ENCODE results near the gene FSHR.

The FSHR gene

GRCh38 chr2:49032936-49033335 is 121.4 kb downstream of the FSHR start:
- no peak for DNase-seq (ENCODE audit: low read depth)

DNA sequence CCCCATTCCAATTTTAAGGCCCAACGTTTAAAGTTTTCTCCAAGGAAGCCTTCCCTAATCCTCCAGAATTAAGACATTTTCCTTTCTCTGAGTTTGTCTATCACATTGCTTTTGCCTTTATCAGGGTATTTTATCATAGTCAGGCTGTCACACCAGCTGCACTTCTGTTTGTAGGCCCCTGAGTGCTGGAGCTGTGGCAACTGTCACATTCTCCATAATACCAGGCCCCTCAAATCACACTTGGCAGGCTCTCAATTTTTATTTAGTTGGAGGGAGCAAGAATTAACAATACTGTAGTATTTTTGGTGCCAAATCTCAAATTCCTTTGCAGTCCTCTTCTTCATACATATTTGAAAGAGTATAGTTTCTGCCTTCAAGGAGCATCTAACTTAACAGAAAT is 122.2 kb downstream of the FSHR start:
- no peak for DNase-seq (ENCODE audit: low read depth)

- no peak for DNase-seq (ENCODE audit: low read depth)
Measured at GRCh38 chr2:49029406-49029805, 124.9 kb downstream of the FSHR start.

GRCh38 chr2:49028101-49028500 is 126.2 kb downstream of the FSHR start:
- DNase-seq (ENCODE audit: low read depth) = no peak

DNA sequence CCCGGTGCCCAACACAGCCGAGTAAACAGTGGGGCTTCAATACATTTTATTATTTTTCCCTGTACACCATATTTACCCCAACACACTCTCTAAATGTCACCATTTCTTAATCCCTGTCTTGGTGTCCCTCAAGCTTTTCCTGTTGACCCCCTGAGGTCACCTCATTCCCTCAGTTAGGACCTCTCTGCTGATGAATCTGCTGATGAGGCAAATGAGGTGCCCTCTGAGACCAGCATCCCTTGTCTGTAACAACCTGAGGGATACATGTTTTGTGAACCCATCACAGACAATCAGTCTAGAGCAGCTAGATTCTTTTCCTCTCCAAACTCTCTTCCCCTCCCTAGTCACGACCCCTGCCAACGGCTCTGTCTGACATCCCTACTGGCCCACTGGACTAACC is 127.6 kb downstream of the FSHR start:
- no peak for DNase-seq (ENCODE audit: low read depth)

DNA sequence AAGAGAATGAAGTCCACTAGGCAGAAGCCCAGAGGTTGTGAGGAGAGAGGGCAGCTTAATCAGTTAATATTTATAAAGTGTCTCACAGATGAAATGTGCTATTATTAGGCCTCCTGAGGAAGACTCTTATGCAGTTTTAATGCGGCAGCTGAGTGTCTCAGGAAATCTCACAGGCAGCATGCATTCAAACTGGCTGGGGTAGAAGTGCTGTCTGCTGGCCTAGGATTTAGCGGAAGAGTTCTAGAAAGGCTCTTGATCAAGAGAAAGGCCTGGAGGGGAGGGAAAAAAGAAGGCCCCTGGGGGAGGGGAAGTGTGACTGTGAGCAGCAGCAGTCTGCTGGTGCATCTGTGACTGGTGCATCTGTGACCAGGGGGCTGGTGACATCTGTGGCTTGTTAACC is 133.0 kb downstream of the FSHR start:
- no peak for DNase-seq (ENCODE audit: low read depth)

GRCh38 chr2:49005261-49005660 is 149.1 kb downstream of the FSHR start:
- DNase-seq (ENCODE audit: low read depth) = no peak

DNA sequence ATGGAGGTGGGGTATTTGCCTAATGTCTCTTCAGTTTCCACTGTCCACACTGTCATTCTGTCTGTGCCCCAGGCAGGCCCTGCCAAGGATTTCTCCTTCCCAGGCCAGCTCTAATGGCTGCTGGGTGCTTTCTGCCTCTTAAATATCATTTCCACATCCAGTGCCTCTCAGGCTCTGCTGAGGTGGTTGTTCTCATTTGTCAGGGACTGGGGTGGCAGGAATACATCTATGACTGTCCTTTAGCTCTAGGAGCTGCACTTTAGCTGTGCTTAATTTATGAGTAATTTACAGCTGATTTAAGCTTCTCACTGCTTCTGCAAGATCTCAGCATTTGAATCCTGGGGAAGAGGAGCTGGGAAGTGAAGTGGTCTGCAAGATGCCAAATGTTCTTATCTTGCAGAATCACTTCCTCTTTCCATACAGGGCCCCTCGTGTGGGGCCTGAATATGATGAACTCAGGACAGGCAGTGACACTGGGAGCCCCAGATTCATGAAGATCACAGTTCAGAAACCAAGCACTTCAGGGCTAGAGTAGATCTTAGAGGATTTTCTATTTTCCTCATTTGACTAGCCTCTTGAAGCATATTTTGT is 150.2 kb downstream of the FSHR start:
- DNase-seq (ENCODE audit: low read depth) = no peak

DNA sequence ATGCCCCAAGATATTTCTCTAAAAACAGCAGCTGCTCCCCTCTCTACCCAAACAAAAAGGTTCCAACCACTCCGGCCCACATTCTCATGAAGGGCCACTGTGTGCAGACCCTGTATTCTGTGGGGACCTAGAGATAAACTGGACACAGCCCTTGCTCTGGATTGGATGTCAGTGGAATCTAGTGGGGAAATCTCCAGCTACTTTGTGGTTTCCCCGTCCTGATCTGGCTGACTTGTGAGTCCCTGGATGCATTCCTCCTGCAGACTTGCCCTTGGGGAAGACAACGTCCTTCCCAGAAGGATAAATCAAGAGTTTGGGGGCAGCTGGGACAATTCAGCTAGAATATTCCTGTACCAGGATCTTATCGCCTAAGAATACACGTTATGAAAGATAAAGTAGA is 151.1 kb downstream of the FSHR start:
- DNase-seq (ENCODE audit: low read depth) = peak; percentile 6

DNA sequence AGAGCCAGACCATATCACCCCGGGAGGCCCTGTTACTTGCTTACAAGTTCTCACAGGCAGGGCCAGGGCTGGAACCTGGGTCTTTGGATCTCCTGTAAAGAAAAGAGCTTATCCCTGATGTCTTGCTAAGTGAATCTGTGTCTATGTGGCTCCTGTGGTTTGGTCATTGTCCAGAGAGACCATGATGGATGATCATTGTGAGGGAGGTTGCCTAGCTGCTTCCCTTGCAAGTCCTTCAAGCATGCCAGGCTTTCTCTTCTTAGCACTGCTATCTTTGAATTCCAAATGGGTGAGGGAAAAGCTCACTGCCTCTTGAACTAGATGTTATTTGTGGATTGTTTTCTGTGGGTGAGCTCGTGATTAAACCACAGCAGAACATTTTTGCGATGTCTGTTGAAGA is 151.6 kb downstream of the FSHR start:
- peak; percentile 25 for DNase-seq (ENCODE audit: low read depth)

DNA sequence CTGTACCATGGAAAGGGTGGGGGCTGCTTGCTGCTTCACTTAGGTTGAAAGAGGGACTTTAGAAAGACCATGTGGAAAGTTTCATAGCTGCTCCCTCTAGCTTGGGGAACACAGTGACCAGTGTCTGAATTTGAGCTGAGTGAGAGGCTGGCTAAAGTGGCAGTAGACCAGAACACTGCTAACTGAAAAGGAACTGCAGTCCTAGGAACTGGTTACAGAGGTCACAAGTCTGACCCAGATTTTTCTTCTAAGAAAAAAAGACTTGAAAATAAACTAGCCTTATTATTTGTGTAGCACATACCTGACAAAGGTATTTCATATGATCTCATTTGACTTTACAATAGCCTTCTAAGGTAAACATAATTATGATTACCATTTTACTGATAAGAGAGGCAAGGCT is 153.6 kb downstream of the FSHR start:
- DNase-seq (ENCODE audit: low read depth) = no peak

GRCh38 chr2:48998449-48998848 is 155.9 kb downstream of the FSHR start:
- no peak for DNase-seq (ENCODE audit: low read depth)

DNA sequence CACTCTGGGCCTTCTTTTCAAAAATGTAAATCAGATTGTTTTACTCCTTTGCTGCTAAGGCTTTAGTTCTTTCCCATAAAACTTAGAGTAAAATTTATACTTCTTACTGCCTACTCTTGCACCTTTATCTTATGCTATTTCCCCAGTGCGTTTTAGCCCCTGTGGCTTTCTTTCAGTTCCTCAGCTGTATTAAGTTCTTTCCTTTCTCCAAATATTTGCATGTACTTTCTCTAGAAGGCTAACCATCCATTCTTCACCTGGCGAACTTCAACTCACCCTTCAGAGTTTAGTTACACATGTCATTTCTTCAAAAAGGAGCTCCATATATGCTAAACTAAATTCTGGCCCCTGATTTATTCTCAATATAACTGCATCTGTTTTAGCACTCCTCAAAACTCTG is 160.7 kb downstream of the FSHR start:
- no peak for DNase-seq (ENCODE audit: low read depth)

DNA sequence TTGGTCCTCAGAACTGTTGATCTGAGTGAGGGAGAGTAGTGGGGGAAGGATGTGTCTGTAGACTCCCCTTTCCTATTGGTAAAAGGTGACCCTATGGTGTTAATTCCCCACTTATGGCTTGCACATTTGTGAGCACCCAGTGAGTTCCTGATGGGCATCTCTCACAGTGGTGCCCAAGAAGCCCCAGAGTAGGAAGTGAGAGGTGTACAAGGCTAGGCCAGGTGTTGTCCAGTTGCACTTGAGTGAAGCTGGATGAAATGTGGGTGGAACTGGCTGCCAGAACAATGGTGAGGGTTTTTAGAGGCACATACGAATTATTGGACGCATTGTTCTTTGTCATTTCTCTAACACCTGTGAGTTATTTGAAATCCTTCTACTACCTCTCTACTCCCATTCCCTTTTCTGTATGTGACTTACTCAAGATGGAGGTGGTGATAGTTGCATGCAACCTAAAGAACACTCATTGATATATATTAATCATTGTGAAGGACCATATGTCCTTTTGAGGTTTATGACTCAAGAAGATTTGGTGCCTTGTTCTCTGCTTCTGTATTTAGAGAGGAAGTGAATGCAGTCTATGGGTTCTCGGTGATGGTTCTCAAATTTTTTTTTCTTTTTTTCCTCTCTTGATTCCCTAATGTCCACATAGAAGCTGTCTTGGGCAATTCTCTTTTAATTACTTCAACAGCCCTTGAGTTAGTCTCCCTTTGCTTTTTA is 162.7 kb downstream of the FSHR start:
- DNase-seq (ENCODE audit: low read depth) = no peak

DNA sequence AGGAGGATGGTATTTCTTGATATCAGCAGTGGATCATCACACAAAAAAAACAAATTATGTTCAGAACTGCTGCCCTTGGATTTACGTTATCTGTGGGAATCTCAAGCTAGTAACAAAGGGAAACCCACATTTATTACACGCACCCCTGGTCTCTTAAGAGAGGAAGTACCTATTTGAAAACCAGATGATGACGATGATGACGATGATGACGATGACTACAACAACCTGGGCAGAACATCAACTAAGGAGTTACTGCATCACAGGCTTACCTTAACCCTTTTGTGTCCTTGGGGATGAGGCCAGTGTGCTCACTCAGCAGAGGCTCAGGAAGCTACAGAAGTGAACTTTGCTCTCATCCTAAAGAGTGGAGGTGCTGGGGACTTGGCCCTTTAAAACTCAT is 169.4 kb downstream of the FSHR start:
- DNase-seq (ENCODE audit: low read depth) = no peak

DNA sequence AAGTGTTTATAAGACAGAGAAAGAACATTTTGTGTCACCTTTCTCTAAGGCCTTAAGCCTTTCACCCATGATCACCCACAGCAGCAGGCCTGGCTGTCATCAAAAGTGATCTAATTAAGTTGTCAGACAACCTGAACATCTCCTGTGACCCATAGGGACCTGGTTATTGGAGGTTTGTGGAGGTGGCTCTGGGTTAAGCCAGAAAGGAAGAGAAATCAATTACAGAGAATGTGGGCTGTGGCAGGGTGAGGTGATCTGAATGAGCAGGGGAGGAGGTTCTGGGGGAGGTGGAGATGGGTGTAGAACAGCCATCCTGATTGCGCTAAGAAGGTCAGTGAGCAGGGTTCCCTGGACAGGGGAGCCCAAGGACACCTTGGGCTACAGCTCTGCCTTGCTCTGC is 170.8 kb downstream of the FSHR start:
- DNase-seq (ENCODE audit: low read depth) = no peak

DNA sequence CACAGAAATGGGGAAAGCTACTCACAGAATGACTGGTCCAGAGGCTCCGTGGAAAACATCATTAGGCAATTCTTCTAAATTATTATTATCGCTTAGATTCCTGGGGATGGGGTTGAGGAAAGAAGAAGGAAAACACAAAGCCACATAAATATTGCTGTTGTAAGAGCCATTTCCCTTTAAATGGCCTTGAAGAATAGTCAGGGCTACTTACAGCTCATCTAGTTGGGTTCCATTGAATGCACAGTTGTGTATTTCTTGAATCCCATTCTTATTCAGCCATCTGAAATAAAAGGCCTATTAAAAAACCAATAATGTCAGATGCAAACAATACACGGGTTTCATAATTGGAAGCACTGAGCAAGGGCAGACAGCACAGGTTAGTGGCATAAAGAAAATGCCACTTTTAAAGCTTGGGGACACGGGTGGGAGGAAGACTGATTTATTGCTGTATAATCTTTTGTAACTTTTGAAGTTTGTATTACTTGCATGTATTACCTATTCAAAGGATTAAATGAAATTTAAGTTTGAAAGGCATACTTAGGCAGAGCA is 171.4 kb downstream of the FSHR start:
- DNase-seq (ENCODE audit: low read depth) = no peak

DNA sequence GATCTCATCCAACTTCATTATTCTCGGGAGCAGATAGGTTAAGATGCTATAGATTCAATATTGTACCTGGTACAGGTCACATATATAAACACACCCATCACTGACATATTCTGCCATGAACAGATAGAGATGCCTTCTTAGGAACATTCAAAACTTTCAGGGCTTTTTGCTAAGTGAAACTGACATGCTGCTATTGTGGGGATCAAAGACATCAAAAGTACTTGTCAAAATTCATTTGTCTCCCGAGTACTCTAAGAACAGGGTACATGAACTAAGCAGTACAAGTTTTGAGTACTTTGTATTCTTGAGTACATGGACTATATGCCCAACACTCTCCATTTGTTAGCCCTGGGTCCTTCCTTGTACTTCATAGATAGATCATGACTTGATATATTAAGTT is 173.5 kb downstream of the FSHR start:
- no peak for DNase-seq (ENCODE audit: low read depth)

DNA sequence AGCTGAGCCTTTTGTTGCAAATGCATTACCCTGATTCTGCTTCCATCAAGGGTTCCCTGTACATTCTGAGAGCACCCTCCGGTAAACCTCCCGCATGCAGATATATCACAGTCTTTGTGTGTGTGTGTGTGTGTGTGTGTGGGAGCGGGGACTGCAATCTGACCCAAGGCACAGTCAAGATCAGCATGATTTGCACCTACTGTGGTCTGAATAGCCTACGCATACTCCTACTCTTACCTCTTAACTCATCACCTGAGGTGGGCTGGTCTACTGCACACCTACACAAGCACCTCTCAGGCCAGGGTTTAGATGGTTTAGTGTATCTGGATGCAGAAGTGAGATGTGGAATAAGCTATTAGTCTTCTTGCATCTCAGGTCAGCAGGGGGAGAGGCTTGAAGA is 174.6 kb downstream of the FSHR start:
- DNase-seq (ENCODE audit: low read depth) = no peak

DNA sequence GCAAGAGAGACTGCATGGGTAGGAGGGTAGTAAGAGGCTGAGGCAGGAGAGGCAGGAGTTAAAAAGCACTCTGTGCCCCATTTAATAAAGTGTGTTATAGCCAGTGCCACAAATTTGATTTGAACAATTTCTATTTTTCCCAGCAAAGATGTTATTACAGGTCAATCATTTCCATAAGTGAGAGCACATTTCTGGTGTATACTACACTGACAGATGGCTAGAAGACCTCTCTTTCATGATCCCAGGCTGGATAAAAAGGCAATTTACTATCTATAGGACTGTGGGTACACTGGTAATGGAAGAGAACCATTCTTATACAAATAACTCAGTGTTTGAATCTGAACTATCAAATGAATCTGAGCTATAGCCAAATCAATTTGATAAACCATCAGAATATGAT is 176.2 kb downstream of the FSHR start:
- no peak for DNase-seq (ENCODE audit: low read depth)

GRCh38 chr2:48971801-48972200 is 182.5 kb downstream of the FSHR start:
- no peak for DNase-seq (ENCODE audit: low read depth)

DNA sequence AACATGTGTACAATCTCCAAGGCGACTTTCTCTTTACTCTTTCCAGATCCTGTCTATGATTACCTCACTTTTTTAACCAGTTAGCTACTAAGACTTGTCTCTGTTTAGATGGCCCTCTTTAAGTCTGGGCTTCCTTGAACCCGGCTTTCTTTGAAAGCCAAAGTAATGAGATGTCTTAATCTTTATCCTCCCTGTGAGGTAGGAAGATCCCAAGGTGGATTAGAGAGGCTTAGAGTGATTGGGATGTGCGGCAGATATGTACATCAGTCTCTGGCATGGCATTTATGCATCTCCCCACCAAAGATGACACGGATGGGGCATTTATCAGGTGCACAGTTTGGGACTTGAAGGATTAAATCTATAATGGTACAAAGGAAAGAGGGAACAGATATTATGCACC is 186.3 kb downstream of the FSHR start:
- DNase-seq (ENCODE audit: low read depth) = no peak

- no peak for DNase-seq (ENCODE audit: low read depth)
Measured at GRCh38 chr2:48965204-48965603, 189.1 kb downstream of the FSHR start.

DNA sequence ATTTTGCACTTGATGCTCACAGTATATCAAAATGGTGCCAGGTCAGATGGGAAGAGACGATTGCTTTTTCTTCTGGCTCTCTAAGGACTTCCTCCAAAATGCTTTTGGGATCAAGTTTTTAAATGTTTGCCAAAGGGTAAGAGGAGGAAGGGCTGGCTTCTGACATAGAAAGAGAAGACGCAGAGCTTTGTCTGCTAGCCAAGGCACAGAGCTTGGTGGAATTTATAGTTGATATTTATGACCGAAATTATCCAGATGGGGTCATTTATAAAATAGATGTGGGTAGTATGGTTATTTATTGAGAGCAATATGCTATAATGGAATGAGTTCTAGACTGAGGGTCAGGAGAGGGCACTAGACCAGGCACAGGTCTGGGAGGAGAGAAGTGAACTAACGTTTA is 193.3 kb downstream of the FSHR start:
- no peak for DNase-seq (ENCODE audit: low read depth)
